ENCODE data around the gene HDAC11.

Gene HDAC11

GRCh38 chr3:13537244-13537908, 57.3 kb downstream of the HDAC11 start:
- TF ChIP-seq CTCF (IDR thresholded peaks at IDR 0.05; ENCODE audit: low read depth, low read length), result no peak
- no peak overlapping the region for H3K4me3 ChIP-seq (ENCODE audit: low read depth, low read length)

GRCh38 chr3:13537909-13538296, 57.8 kb downstream of the HDAC11 start:
- TF ChIP-seq CTCF (IDR thresholded peaks at IDR 0.05; ENCODE audit: low read depth, low read length), result no peak
- H3K4me3 ChIP-seq (ENCODE audit: low read depth, low read length), result no peak overlapping the region

DNA sequence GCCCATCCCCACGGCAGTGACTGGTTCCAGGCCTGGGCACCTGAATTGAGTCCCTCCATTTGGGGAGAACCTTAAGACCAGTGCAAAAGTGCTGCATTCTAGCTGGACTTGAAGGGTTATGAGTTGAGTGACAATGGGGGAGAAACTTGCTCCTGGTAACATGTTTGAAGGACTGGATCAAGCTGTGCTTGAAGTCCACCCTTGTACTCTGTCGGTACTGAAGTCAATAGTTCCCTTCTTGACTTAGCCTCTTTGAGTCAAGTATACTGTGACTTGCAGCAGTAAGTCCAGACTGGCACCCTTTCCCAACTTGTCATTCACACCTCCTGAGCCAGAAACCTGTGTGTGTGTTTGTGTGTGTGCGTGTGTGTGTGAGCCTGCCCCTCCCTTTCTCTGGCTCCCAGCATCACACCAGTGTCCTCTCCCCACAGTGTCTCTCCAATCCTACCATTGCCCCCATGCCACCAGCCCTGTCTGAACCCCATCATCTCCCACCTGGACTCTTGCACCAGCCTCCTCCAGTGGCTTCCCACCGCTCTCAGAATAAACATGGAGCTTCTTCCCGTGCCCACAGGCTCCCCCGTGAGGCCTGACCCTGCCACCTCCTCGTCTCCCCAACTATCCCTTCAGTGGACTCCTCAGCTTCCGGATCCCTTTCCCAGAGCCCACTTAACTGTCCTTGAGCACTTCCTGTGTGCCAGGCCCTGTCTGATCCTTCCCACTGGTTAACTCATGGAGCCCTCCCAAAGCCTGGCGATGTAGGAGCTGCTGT, 58.6 kb downstream of the HDAC11 start:
- no peak overlapping the region for H3K4me3 ChIP-seq (ENCODE audit: low read depth, low read length)
- no peak for TF ChIP-seq CTCF (IDR thresholded peaks at IDR 0.05; ENCODE audit: low read depth, low read length)

DNA sequence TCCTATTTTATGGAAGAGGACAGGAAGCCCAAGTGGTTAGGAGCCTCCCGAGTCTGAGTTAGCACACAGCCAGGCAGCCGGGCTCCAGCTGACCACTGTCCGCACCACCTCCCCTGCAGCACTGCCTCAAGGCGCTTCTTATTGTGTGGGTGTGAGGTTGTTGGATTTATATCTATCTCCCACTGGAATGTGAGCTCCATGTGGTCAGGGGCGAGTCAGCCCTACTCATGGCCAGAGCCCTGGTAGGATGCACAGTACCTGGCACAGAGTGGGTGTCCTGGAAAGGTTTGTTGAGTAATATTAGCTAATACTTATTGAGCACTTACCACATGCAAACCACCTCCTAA, 59.2 kb downstream of the HDAC11 start:
- H3K4me3 ChIP-seq (ENCODE audit: low read depth, low read length), result no peak overlapping the region
- TF ChIP-seq CTCF (IDR thresholded peaks at IDR 0.05; ENCODE audit: low read depth, low read length), result no peak

- no peak for TF ChIP-seq CTCF (IDR thresholded peaks at IDR 0.05; ENCODE audit: low read depth, low read length)
Observed at GRCh38 chr3:13539671-13540070, 59.6 kb downstream of the HDAC11 start.

GRCh38 chr3:13540297-13540995, 60.3 kb downstream of the HDAC11 start:
- H3K4me3 ChIP-seq (ENCODE audit: low read depth, low read length), result no peak overlapping the region
- TF ChIP-seq CTCF (IDR thresholded peaks at IDR 0.05; ENCODE audit: low read depth, low read length), result no peak

More at GRCh38 chr3:13539671-13540070, 59.6 kb downstream of the HDAC11 start:
- H3K4me3 ChIP-seq (ENCODE audit: low read depth, low read length), result no peak overlapping the region

GRCh38 chr3:13541691-13542090, 61.6 kb downstream of the HDAC11 start:
- no peak for TF ChIP-seq CTCF (IDR thresholded peaks at IDR 0.05; ENCODE audit: low read depth, low read length)

More at GRCh38 chr3:13541691-13542090, 61.6 kb downstream of the HDAC11 start:
- no peak overlapping the region for H3K4me3 ChIP-seq (ENCODE audit: low read depth, low read length)

Measured in WI38 (cell line).